Neural crest cell (in vitro differentiated cells): ENCODE measurements around the gene SPAM1. TPM values are rescaled to one million over a fixed set of nuclear protein-coding genes. Genes with fewer than 3 reads are reported as not detected.
"Not testable (repeated sequence)": the region's sequence is repeated elsewhere in the genome, so short reads cannot be mapped to it uniquely, and the experiment has no call there.

Source experiments
- DNase-seq: peaks from one replicate; pipeline ENCODE4 v3.0.0; 2021; ENCODE audit warnings: low read depth, mixed read lengths, low spot score
- H3K27ac Mint-ChIP-seq: one replicate; pipeline ENCODE4 v1.8.0; 2021; ENCODE audit warnings: mild to moderate bottlenecking, mixed read lengths; ENCODE audit not compliant: unreplicated experiment
- H3K27me3 Mint-ChIP-seq: 2 replicates; pipeline ENCODE4 v1.8.0; 2021; ENCODE audit warnings: low read depth, mild to moderate bottlenecking, mixed read lengths
- H3K36me3 Mint-ChIP-seq: 2 replicates; pipeline ENCODE4 v1.8.0; 2021; ENCODE audit warnings: low read depth, mild to moderate bottlenecking, mixed read lengths
- H3K4me1 Mint-ChIP-seq: 2 replicates; pipeline ENCODE4 v1.8.0; 2021; ENCODE audit warnings: mixed read lengths
- H3K4me3 Mint-ChIP-seq: one replicate; pipeline ENCODE4 v1.8.0; 2021; ENCODE audit warnings: mild to moderate bottlenecking, mixed read lengths
- H3K9me3 Mint-ChIP-seq: 2 replicates; pipeline ENCODE4 v1.8.0; 2021; ENCODE audit warnings: mixed read lengths
- total RNA-seq: library from RNA; stranded (reverse); gene quantifications from 2 replicates; pipeline ENCODE4 v1.2.1, GENCODE V29; 2021
- TF ChIP-seq, protein P1 (sequence below): fragments of 200-600 bp; sonication (generic); conservative IDR thresholded peaks from 2 replicates; pipeline ENCODE4 v1.5.0; 2021; ENCODE audit warnings: antibody characterized with exemption, mild to moderate bottlenecking

Gene SPAM1
- total RNA-seq, 1 donor from 2014 or later, result not detected

DNA sequence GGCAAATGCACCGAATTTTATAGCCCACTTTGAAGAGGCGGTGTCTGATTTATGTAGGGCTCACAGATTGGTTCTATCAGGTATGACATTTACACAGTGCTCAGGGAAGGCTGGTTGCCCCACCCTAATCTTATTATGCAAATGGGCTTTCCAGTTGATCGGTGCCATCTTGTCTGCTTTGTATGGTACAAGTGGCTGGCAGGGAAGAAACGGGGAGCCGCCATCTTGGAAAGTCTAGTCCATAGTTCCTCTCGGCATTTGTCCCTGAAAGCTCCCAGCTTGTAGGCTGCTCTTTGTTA, 71.2 kb downstream of the SPAM1 start:
- Mint-ChIP-seq H3K4me3 (no peak overlapping the region), H3K4me1 (peaks cover 29% of the 10 kb centered on the region), H3K36me3 (no peaks in the 10 kb centered on the region), H3K27me3 (no peaks in the 10 kb centered on the region), H3K9me3 (peaks cover 6% of the 10 kb centered on the region), H3K27ac (no peak overlapping the region)
- DNase-seq, result no peak
- TF ChIP-seq, protein P1, sequence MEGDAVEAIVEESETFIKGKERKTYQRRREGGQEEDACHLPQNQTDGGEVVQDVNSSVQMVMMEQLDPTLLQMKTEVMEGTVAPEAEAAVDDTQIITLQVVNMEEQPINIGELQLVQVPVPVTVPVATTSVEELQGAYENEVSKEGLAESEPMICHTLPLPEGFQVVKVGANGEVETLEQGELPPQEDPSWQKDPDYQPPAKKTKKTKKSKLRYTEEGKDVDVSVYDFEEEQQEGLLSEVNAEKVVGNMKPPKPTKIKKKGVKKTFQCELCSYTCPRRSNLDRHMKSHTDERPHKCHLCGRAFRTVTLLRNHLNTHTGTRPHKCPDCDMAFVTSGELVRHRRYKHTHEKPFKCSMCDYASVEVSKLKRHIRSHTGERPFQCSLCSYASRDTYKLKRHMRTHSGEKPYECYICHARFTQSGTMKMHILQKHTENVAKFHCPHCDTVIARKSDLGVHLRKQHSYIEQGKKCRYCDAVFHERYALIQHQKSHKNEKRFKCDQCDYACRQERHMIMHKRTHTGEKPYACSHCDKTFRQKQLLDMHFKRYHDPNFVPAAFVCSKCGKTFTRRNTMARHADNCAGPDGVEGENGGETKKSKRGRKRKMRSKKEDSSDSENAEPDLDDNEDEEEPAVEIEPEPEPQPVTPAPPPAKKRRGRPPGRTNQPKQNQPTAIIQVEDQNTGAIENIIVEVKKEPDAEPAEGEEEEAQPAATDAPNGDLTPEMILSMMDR, result no peak

- Mint-ChIP-seq H3K4me3 (no peak overlapping the region), H3K27ac (no peak overlapping the region), H3K9me3 (peaks cover 22% of the 10 kb centered on the region)
These were observed 73.9 kb downstream of the SPAM1 start for GRCh38 chr7:123998921-123999320.

GRCh38 chr7:123999703-124000102, 74.7 kb downstream of the SPAM1 start:
- no peak overlapping the region for H3K27ac Mint-ChIP-seq
- H3K4me3 Mint-ChIP-seq, result no peak overlapping the region
- H3K27me3 Mint-ChIP-seq, result no peaks in the 10 kb centered on the region
- H3K36me3 Mint-ChIP-seq, result peaks cover 8% of the 10 kb centered on the region
- H3K4me1 Mint-ChIP-seq, result peaks cover 22% of the 10 kb centered on the region
- peaks cover 22% of the 10 kb centered on the region for H3K9me3 Mint-ChIP-seq
- TF ChIP-seq, protein P1, result no peak
- DNase-seq, result no peak

More at GRCh38 chr7:123998921-123999320, 73.9 kb downstream of the SPAM1 start:
- H3K27me3 Mint-ChIP-seq, result no peaks in the 10 kb centered on the region
- no peak for DNase-seq
- TF ChIP-seq, protein P1, result no peak
- H3K36me3 Mint-ChIP-seq, result peaks cover 8% of the 10 kb centered on the region
- H3K4me1 Mint-ChIP-seq, result peaks cover 29% of the 10 kb centered on the region

GRCh38 chr7:124008296-124008695, 83.3 kb downstream of the SPAM1 start:
- peaks cover 22% of the 10 kb centered on the region for H3K4me1 Mint-ChIP-seq
- not testable (repeated sequence) for H3K36me3 Mint-ChIP-seq, H3K9me3 Mint-ChIP-seq, H3K27ac Mint-ChIP-seq, DNase-seq, H3K4me3 Mint-ChIP-seq, H3K27me3 Mint-ChIP-seq

GRCh38 chr7:124009321-124009720, 84.3 kb downstream of the SPAM1 start:
- Mint-ChIP-seq H3K36me3 (peaks cover 2% of the 10 kb centered on the region), H3K27me3 (no peaks in the 10 kb centered on the region), H3K27ac (no peak overlapping the region), H3K4me1 (peaks cover 22% of the 10 kb centered on the region), H3K9me3 (peaks cover 1% of the 10 kb centered on the region), H3K4me3 (no peak overlapping the region)
- DNase-seq, result no peak
- TF ChIP-seq, protein P1, result no peak

Other genes starting within 250 kb of the SPAM1 start
- 30.4 and 32.5 TPM in 2 replicates for gene WASL, start 176.2 kb upstream of the SPAM1 start, total RNA-seq
- not detected in 2 replicates for gene HYAL4, start 80.1 kb upstream of the SPAM1 start, total RNA-seq
- 10.3 and 10.9 TPM in 2 replicates for gene TMEM229A, start 107.8 kb downstream of the SPAM1 start, total RNA-seq